GM12878 (cell line): ENCODE results near the gene VPS29. TPM values are rescaled to one million over a fixed set of nuclear protein-coding genes. Genes with fewer than 3 reads are reported as not detected.

Experiments
- ATAC-seq: fragments of 200-7000 bp; cut with Tn5 transposase; 3 replicates; pipeline ENCODE4 v1.9.1; 2020; ENCODE audit warnings: mild to moderate bottlenecking, moderate library complexity
- BruUV-seq: library from RNA; stranded (reverse); fragments of 400-500 nt; replicated peaks from 2 replicates; lab custom pipeline; 2021; lab: Mats Ljungman, UMichigan
- CTCF ChIA-PET: fragments of 300-600 bp; sonication (Branson Sonifier 250); formaldehyde crosslinking; extraction: SDS; loops from one replicate; lab custom pipeline; 2021; ENCODE audit warnings: inconsistent platforms; lab: Yijun Ruan, JAX
- POLR2A ChIA-PET: fragments of 350-600 bp; formaldehyde crosslinking; extraction: SDS; loops from one replicate; lab custom pipeline; 2021; ENCODE audit warnings: inconsistent platforms; lab: Charles Lee
- RAD21 ChIA-PET: fragments of 300-600 bp; sonication (Branson Sonifier 250); formaldehyde crosslinking; loops from one replicate; lab custom pipeline; 2023; ENCODE audit warnings: antibody characterized with exemption; ENCODE audit not compliant: unreplicated experiment; lab: Charles Lee
- SMC1A ChIA-PET: fragments of 300-600 bp; sonication (Branson Sonifier 250); formaldehyde crosslinking; loops from one replicate; lab custom pipeline; 2023; ENCODE audit not compliant: unreplicated experiment, uncharacterized antibody; lab: Charles Lee
- DNase-seq: peaks from one replicate; pipeline ENCODE4 v3.0.0-alpha.2; 2011; ENCODE audit warnings: low read depth, low spot score
- FAIRE-seq: peaks from 3 replicates; lab custom pipeline; 2011; peaks lifted over from hg19 to GRCh38; lab: Jason Lieb, UNC
- H2AFZ ChIP-seq: 2 replicates; pipeline ENCODE4 v1.6.0; 2011; ENCODE audit warnings: low read depth, low read length, control low read depth; ENCODE audit not compliant: control insufficient read depth
- H3K27ac ChIP-seq: 2 replicates; pipeline ENCODE4 v1.5.1; 2011; ENCODE audit warnings: control low read depth; ENCODE audit not compliant: control insufficient read depth, insufficient read depth
- H3K27me3 ChIP-seq, 2 experiments: replicated peaks in 1 of 2; 2 replicates each; pipeline versions ENCODE4 v1.6.0 to v1.6.1; 2011; ENCODE audit warnings: low read length in 1 of 2; ENCODE audit not compliant: control insufficient read depth in 2 of 2, insufficient read depth in 2 of 2
- H3K36me3 ChIP-seq, 2 experiments: 2 replicates each; pipeline ENCODE4 v1.5.1; 2011; ENCODE audit warnings: low read length in 1 of 2; ENCODE audit not compliant: control insufficient read depth in 2 of 2, insufficient read depth in 2 of 2
- H3K4me1 ChIP-seq: 2 replicates; pipeline ENCODE4 v1.6.1; 2011; ENCODE audit warnings: mild to moderate bottlenecking, low read length, moderate library complexity, mixed read lengths; ENCODE audit not compliant: control insufficient read depth, insufficient read depth
- H3K4me2 ChIP-seq: 2 replicates; pipeline ENCODE4 v1.6.0; 2011; ENCODE audit warnings: control low read depth; ENCODE audit not compliant: control insufficient read depth, insufficient read depth
- H3K4me3 ChIP-seq: fragments of 200-600 bp; sonication (generic); 2 replicates; pipeline ENCODE4 v1.5.1; 2016
- H3K79me2 ChIP-seq: 2 replicates; pipeline ENCODE4 v1.6.0; 2011; ENCODE audit warnings: low read length; ENCODE audit not compliant: control insufficient read depth, insufficient read depth
- H3K9ac ChIP-seq: 2 replicates; pipeline ENCODE4 v1.8.0; 2011; ENCODE audit warnings: low read length, control low read depth, mixed read lengths; ENCODE audit not compliant: control insufficient read depth, insufficient read depth
- H3K9me3 ChIP-seq: replicated peaks from 3 replicates; pipeline ENCODE4 v1.5.1; 2011; ENCODE audit warnings: mild to moderate bottlenecking, low read length; ENCODE audit not compliant: control insufficient read depth, insufficient read depth
- H4K20me1 ChIP-seq: 2 replicates; pipeline ENCODE4 v1.6.0; 2011; ENCODE audit not compliant: control insufficient read depth, insufficient read depth
- EGR1 ChIP-seq, 2 experiments: IDR thresholded peaks; 1 replicate in 1 of 2; 2 replicates in 1 of 2; pipeline ENCODE4 v1.6.1; 2011 to 2012; ENCODE audit warnings: low read depth in 2 of 2, low read length in 2 of 2, borderline replicate concordance in 1 of 2, mild to moderate bottlenecking in 1 of 2, moderate library complexity in 1 of 2
- GATAD2B ChIP-seq: fragments of 450-650 bp; conservative IDR thresholded peaks from 2 replicates; pipeline ENCODE4 v1.6.1; 2017; ENCODE audit warnings: low read depth, mild to moderate bottlenecking, moderate library complexity
- JUND ChIP-seq: IDR thresholded peaks from 2 replicates; pipeline ENCODE4 v1.6.1; 2012; ENCODE audit warnings: low read depth, mild to moderate bottlenecking, low read length, improper control_type of control experiment, moderate library complexity
- MAX ChIP-seq: IDR thresholded peaks from 2 replicates; pipeline ENCODE4 v1.6.1; 2012; ENCODE audit warnings: low read depth, low read length, improper control_type of control experiment
- NFYB ChIP-seq: IDR thresholded peaks from 2 replicates; pipeline ENCODE4 v1.6.1; 2011; ENCODE audit warnings: low read depth, mild to moderate bottlenecking, low read length, improper control_type of control experiment, moderate library complexity; ENCODE audit not compliant: insufficient read depth
- NR2C1 ChIP-seq: fragments of 450-650 bp; IDR thresholded peaks from 2 replicates; pipeline ENCODE4 v1.6.1; 2017; ENCODE audit warnings: antibody characterized with exemption, mild to moderate bottlenecking, moderate library complexity
- SMAD5 ChIP-seq: IDR thresholded peaks from 2 replicates; pipeline ENCODE4 v1.6.1; 2016; ENCODE audit warnings: antibody characterized with exemption, low read depth
- SMARCA5 ChIP-seq: fragments of 450-650 bp; IDR thresholded peaks from 2 replicates; pipeline ENCODE4 v1.6.1; 2017; ENCODE audit warnings: mild to moderate bottlenecking
- SREBF1 ChIP-seq: IDR thresholded peaks from 2 replicates; pipeline ENCODE4 v1.6.1; 2012; ENCODE audit warnings: mild to moderate bottlenecking, low read length
- WGBS: methylation state at CpG from one replicate; pipeline ENCODE4 v1.1.6; 2016; ENCODE audit warnings: low lambda C conversion rate; ENCODE audit not compliant: insufficient replicate concordance, insufficient coverage; ENCODE audit errors: missing lambda C conversion rate; 5-methylcytosine and 5-hydroxymethylcytosine counted together
- in situ Hi-C: fragments of 300-500 bp; cut with MboI; formaldehyde crosslinking; loops from 9 replicates; pipeline ENCODE4 v1.14.3; 2018; ENCODE audit warnings: mixed read lengths
- intact Hi-C: fragments of 100-400 bp; cut with micrococcal nuclease; formaldehyde crosslinking; loops from one replicate; pipeline ENCODE4 v1.14.2; 2022; ENCODE audit not compliant: unreplicated experiment
- polyA plus RNA-seq, 11 experiments: library from polyadenylated mRNA; depleted of rRNA in 4 of 11; unstranded in 6 of 11; stranded (reverse) in 5 of 11; fragments of >200 nt; fragmentation: Nextera tagmentation in 4 of 11; fragmentation: Illumina TruSeq in 1 of 11; extraction: Ambion mirVana in 4 of 11; extraction: Trizol in 1 of 11; gene quantifications; 1 replicate in 1 of 11; 2 replicates in 10 of 11; pipeline versions ENCODE4 v1.2.1 to v1.2.3, GENCODE V29; 2011 to 2016; ENCODE audit warnings: inconsistent platforms in 2 of 11, missing spikeins in 2 of 11, low read depth in 1 of 11
- total RNA-seq, 4 experiments: library from RNA; depleted of rRNA in 3 of 4; stranded (reverse); fragments of >200 nt in 3 of 4; fragmentation: Illumina TruSeq in 1 of 4; extraction: Trizol in 1 of 4; gene quantifications; 2 replicates each; pipeline versions ENCODE4 v1.2.1 to v1.2.3, GENCODE V29; 2013 to 2021
- TF ChIP-seq, protein P1 (sequence below): IDR thresholded peaks from 2 replicates; pipeline ENCODE4 v1.6.1; 2011; ENCODE audit warnings: low read depth, low read length, improper control_type of control experiment, borderline replicate concordance
- TF ChIP-seq, protein P2 (sequence below): fragments of 450-650 bp; conservative IDR thresholded peaks from 2 replicates; pipeline ENCODE4 v1.6.1; 2017; ENCODE audit warnings: mild to moderate bottlenecking, moderate library complexity
- TF ChIP-seq, protein P3 (sequence below): fragments of 450-650 bp; IDR thresholded peaks from 2 replicates; pipeline ENCODE4 v1.6.1; 2016; ENCODE audit warnings: mild to moderate bottlenecking
- TF ChIP-seq, protein P4 (sequence below): IDR thresholded peaks from 2 replicates; pipeline ENCODE4 v1.6.1; 2011; ENCODE audit warnings: borderline replicate concordance, low read depth, mild to moderate bottlenecking, moderate library complexity, low read length; ENCODE audit not compliant: insufficient read depth, poor library complexity, severe bottlenecking

Gene VPS29
- total and polyA plus RNA-seq, 10 of the 15 experiments (the other 5 are each of a cell fraction or from before 2014, with no cell fraction given), result 65.3 to 405 (median 206) TPM

DNA sequence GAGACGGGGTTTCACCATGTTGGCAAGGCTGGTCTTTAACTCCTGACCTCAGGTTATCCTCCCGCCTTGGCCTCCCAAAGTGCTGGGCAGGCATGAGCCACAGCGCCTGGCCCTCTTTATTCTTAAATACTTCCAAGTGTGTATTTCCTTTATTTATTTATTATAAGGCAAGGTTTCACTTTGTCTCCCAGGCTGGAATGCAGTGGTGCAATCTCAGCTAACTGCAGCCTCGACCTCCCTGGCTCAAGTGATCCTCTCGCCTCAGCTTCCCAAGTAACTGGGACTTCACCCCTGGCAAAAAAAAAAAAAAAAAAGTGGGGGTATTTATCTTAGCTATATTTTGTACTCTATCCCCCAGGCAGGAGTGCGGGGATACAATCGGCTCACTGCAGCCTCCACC, 26.5 kb downstream of the VPS29 start (continued):
- TF ChIP-seq, protein P1, sequence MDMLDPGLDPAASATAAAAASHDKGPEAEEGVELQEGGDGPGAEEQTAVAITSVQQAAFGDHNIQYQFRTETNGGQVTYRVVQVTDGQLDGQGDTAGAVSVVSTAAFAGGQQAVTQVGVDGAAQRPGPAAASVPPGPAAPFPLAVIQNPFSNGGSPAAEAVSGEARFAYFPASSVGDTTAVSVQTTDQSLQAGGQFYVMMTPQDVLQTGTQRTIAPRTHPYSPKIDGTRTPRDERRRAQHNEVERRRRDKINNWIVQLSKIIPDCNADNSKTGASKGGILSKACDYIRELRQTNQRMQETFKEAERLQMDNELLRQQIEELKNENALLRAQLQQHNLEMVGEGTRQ, result no peak
- TF ChIP-seq JUND (no peak), MAX (no peak), SREBF1 (no peak)
- TF ChIP-seq, protein P2, sequence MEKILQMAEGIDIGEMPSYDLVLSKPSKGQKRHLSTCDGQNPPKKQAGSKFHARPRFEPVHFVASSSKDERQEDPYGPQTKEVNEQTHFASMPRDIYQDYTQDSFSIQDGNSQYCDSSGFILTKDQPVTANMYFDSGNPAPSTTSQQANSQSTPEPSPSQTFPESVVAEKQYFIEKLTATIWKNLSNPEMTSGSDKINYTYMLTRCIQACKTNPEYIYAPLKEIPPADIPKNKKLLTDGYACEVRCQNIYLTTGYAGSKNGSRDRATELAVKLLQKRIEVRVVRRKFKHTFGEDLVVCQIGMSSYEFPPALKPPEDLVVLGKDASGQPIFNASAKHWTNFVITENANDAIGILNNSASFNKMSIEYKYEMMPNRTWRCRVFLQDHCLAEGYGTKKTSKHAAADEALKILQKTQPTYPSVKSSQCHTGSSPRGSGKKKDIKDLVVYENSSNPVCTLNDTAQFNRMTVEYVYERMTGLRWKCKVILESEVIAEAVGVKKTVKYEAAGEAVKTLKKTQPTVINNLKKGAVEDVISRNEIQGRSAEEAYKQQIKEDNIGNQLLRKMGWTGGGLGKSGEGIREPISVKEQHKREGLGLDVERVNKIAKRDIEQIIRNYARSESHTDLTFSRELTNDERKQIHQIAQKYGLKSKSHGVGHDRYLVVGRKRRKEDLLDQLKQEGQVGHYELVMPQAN, result no peak

DNA sequence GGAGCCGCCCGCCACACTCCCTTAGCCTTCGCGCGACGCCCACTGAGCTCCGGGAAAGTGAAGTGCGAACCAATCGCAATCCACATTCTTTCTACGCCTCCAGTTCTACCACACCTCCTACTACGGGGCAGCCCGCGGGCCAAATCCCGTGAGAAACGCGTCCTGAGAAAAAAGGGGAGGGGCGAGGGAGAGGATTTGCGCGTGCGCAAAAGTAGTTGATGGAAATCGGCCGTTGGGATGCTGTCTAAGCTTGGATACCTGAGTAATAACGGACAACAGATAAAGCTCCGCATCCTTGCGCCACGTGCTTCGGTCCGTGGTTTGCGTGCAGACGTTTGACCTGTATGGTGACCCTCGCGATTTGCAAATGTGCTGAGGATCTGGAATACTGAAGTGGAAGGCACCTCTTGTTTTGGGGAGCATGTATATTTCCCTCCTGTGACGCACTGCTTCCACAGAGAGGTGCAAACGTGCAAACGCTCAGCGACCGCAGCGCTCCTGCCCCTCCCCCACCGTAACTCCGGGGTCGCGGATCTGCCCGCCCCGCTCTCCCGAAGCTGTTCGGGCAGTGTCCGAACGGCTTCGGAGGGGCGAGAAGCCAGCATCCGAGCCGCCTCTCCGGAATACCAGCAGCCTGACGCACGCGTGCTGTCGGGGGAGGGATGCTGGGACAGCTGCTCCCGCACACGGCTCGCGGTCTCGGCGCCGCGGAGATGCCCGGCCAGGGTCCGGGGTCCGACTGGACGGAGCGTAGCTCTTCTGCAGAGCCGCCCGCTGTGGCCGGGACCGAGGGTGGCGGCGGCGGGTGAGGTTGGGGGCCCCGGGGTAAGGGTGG, 33.5 kb downstream of the VPS29 start, which contains the start of the genes FAM216A and GPN3:
Gene FAM216A, plus strand, starts transcription at position 632 of the 835 bp plus-strand sequence. Its CDS starts 31 bp downstream, at position 663.
Gene GPN3, minus strand, starts transcription at position 44 of the 835 bp plus-strand sequence. CDS start 54 bp downstream, outside the sequence.
- Histone ChIP-seq H3K36me3 (no peaks in the 10 kb centered on the region; a peak in 1 of 4 replicates), H3K27ac (peak within 1 kb of the TSS; percentile 91), H3K4me2 (peak within 1 kb of the TSS; percentile 89), H3K79me2 (peaks cover 40% of the 10 kb centered on the region), H3K27me3 (no peaks in the 10 kb centered on the region), H3K4me3 (peak within 1 kb of the TSS; percentile 73), H3K9me3 (no peaks in the 10 kb centered on the region), H4K20me1 (no peaks in the 10 kb centered on the region), H3K9ac (peak within 1 kb of the TSS; percentile 90), H2AFZ (peak within 1 kb of the TSS; percentile 90), H3K4me1 (peaks cover 6% of the 10 kb centered on the region)
- FAIRE-seq (peak; percentile 97), DNase-seq (peak; percentile 96), ATAC-seq (peak; percentile 88)
- in situ Hi-C loops (loop anchor here (5.0 kb wide), 1 partner anchor 134 kb away; no protein-coding TSS in a partner anchor), intact Hi-C loops (loop anchor here (2.0 to 5.0 kb wide), 3 partner anchors 34 to 229 kb away; partner anchors contain the start of genes RAD9B and VPS29)
- WGBS, result under 1% methylated on average over 70 of the region's 78 CpGs
- ChIA-PET RAD21 (interaction anchor here (0.6 to 4.9 kb wide), 31 partner anchors 8 to 367 kb away, joined by 3 to 92 read pairs (median 4); partner anchors contain the start of genes ARPC3, RAD9B and VPS29), CTCF (interaction anchor here (0.7 to 7.6 kb wide), 35 partner anchors 9 to 364 kb away, joined by 3 to 130 read pairs (median 4); partner anchors contain the start of genes ARPC3 and TCTN1), POLR2A (interaction anchor here (0.6 to 3.6 kb wide), 18 partner anchors 11 to 200 kb away, joined by 3 to 43 read pairs (median 5); partner anchors contain the start of genes ARPC3, RAD9B and VPS29), SMC1A (interaction anchor here (0.6 to 8.2 kb wide), 31 partner anchors 9 to 358 kb away, joined by 3 to 99 read pairs (median 5); partner anchors contain the start of genes ARPC3, RAD9B, TCTN1 and VPS29)
- BruUV-seq, result TSS peak; percentile 88
- TF ChIP-seq, protein P3, sequence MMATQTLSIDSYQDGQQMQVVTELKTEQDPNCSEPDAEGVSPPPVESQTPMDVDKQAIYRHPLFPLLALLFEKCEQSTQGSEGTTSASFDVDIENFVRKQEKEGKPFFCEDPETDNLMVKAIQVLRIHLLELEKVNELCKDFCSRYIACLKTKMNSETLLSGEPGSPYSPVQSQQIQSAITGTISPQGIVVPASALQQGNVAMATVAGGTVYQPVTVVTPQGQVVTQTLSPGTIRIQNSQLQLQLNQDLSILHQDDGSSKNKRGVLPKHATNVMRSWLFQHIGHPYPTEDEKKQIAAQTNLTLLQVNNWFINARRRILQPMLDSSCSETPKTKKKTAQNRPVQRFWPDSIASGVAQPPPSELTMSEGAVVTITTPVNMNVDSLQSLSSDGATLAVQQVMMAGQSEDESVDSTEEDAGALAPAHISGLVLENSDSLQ, result 0 out of 2 replicates have a peak, but pooled peaks have one; percentile 4
- TF ChIP-seq, protein P4, sequence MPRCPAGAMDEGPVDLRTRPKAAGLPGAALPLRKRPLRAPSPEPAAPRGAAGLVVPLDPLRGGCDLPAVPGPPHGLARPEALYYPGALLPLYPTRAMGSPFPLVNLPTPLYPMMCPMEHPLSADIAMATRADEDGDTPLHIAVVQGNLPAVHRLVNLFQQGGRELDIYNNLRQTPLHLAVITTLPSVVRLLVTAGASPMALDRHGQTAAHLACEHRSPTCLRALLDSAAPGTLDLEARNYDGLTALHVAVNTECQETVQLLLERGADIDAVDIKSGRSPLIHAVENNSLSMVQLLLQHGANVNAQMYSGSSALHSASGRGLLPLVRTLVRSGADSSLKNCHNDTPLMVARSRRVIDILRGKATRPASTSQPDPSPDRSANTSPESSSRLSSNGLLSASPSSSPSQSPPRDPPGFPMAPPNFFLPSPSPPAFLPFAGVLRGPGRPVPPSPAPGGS, result peak; percentile 24
- TF ChIP-seq SMAD5 (0 out of 2 replicates have a peak, but pooled peaks have one; percentile 48), EGR1 (IDR thresholded peaks at IDR 0.05; ENCODE audit: borderline replicate concordance in 1 of 2, low read depth in 2 of 2, low read length in 2 of 2) (peak in 1 of 2 experiments; percentile 59; a peak in 1 of 3 replicates), NR2C1 (no peak), SMARCA5 (peak; percentile 57), NFYB (peak; percentile 64; the same call in 1 of the 2 replicates), GATAD2B (no peak)
